ENCODE measurements around the gene C1orf167.

DNA sequence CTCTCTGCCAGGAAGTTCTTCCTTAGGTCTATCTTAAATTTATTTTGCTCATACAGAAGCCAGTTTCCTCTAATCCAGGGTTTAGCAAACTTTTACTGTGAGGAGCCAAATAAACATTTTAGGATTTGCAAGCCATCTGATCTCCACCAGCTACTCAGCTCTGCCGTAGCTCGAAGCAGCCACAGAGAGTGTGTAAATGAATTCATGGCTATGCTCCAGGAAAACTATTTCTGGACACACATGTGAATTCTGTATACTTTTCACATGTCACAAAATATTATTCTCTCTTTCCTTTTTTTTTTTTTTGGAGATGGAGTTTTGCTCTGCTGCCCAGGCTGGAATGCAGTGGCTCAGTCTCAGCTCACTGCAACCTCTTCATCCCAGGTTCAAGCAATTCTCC, 39.5 kb upstream of the C1orf167 start:
- TF ChIP-seq, protein P1, sequence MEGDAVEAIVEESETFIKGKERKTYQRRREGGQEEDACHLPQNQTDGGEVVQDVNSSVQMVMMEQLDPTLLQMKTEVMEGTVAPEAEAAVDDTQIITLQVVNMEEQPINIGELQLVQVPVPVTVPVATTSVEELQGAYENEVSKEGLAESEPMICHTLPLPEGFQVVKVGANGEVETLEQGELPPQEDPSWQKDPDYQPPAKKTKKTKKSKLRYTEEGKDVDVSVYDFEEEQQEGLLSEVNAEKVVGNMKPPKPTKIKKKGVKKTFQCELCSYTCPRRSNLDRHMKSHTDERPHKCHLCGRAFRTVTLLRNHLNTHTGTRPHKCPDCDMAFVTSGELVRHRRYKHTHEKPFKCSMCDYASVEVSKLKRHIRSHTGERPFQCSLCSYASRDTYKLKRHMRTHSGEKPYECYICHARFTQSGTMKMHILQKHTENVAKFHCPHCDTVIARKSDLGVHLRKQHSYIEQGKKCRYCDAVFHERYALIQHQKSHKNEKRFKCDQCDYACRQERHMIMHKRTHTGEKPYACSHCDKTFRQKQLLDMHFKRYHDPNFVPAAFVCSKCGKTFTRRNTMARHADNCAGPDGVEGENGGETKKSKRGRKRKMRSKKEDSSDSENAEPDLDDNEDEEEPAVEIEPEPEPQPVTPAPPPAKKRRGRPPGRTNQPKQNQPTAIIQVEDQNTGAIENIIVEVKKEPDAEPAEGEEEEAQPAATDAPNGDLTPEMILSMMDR (conservative IDR thresholded peaks at IDR 0.05 in 1 of 2, IDR thresholded peaks at IDR 0.05 in 1 of 2; ENCODE audit: extremely low read depth in 1 of 2, insufficient read depth in 1 of 2, low read depth in 1 of 2, low read length in 2 of 2): no peak
- no peak for TF ChIP-seq EZH2 (IDR thresholded peaks at IDR 0.05; ENCODE audit: borderline replicate concordance, low read length)

Data from mammary epithelial cell (primary cell).